Kidney (tissue), 14 donors: ENCODE results near the gene OFD1. TPM values are rescaled to one million over a fixed set of nuclear protein-coding genes. Genes with fewer than 3 reads are reported as not detected.

Experiments used
- DNase-seq, 5 donors: peaks; one replicate each; pipeline ENCODE4 v3.0.0-alpha.2; 2013 to 2020
- FAIRE-seq: peaks from 2 replicates; lab custom pipeline; 2012; peaks lifted over from hg19 to GRCh38; lab: Jason Lieb, UNC
- H3K27ac ChIP-seq, 2 donors: one replicate each; pipeline ENCODE4 v1.7.0; 2013; ENCODE audit warnings: low read depth in 2 of 2, low read length in 2 of 2, inconsistent platforms in 1 of 2
- H3K27me3 ChIP-seq: one replicate; pipeline ENCODE4 v1.7.1; 2013; ENCODE audit warnings: low read length, inconsistent platforms; ENCODE audit not compliant: control insufficient read depth, insufficient read depth
- H3K36me3 ChIP-seq, 3 donors: one replicate each; pipeline versions ENCODE4 v1.7.0 to v1.7.1; 2013; ENCODE audit warnings: low read length in 3 of 3, control low read depth in 1 of 3, inconsistent platforms in 1 of 3; ENCODE audit not compliant: insufficient read depth in 3 of 3, control insufficient read depth in 2 of 3
- H3K4me1 ChIP-seq, 3 donors: one replicate each; pipeline versions ENCODE4 v1.7.0 to v1.7.1; 2013; ENCODE audit warnings: low read length in 3 of 3, inconsistent platforms in 1 of 3, low read depth in 1 of 3; ENCODE audit not compliant: control insufficient read depth in 2 of 3, insufficient read depth in 2 of 3
- H3K4me3 ChIP-seq, 3 donors: one replicate each; pipeline versions ENCODE4 v1.7.0 to v1.8.1; 2013; ENCODE audit warnings: low read length in 3 of 3, control low read depth in 1 of 3, inconsistent platforms in 1 of 3
- H3K9ac ChIP-seq, 3 donors: one replicate each; pipeline versions ENCODE4 v1.7.0 to v1.7.1; 2013; ENCODE audit warnings: low read length in 3 of 3, control low read depth in 1 of 3, inconsistent platforms in 1 of 3
- H3K9me3 ChIP-seq, 3 donors: one replicate each; pipeline versions ENCODE4 v1.7.0 to v1.7.1; 2013; ENCODE audit warnings: low read length in 3 of 3, control low read depth in 1 of 3, inconsistent platforms in 1 of 3; ENCODE audit not compliant: control insufficient read depth in 2 of 3, insufficient read depth in 1 of 3
- intact Hi-C: fragments of 100-400 bp; cut with DNase I; formaldehyde crosslinking; loops from one replicate; pipeline ENCODE4 v1.11.1; 2022
- polyA plus RNA-seq: library from polyadenylated mRNA; stranded (reverse); fragments of 350-450 nt; fragmentation: Illumina TruSeq; extraction: RNeasy Lipid Tissue Mini Kit (QIAGEN cat#74804); gene quantifications from one replicate; pipeline ENCODE4 v1.2.3, GENCODE V29; 2014; ENCODE audit warnings: low read depth, low replicate concordance; ENCODE audit not compliant: insufficient read depth
- total RNA-seq: library from RNA; stranded (reverse); fragmentation: NEBNext Ultra II Directional; extraction: Animal tissue kit (Norgen Biotek cat#: 25700); gene quantifications from one replicate; pipeline ENCODE4 v1.2.1, GENCODE V29; 2021
- TF ChIP-seq, protein P1 (sequence below): IDR thresholded peaks from 3 replicates; pipeline ENCODE4 v1.5.1; 2012; ENCODE audit warnings: mild to moderate bottlenecking, moderate library complexity, borderline replicate concordance; ENCODE audit not compliant: insufficient read depth; ENCODE audit errors: extremely low read depth
- donor health status: control.
- donor health status: control.
- donor health status: control.
- donor health status: control.
- donor health status: control.
- donor health status: DM: yes; HTN: yes; CAD: no.
- donor health status: Normal renal cell carcinoma (clear cell type).

The OFD1 gene
- total and polyA plus RNA-seq, 2 donors from 2014 or later, result 20.6 to 42.0 TPM

- intact Hi-C loops, result no loop called here
- H3K4me1 ChIP-seq, result peaks cover 0 to 9% (median 9%) of the 10 kb centered on the region in 3 donors
- TF ChIP-seq, protein P1, sequence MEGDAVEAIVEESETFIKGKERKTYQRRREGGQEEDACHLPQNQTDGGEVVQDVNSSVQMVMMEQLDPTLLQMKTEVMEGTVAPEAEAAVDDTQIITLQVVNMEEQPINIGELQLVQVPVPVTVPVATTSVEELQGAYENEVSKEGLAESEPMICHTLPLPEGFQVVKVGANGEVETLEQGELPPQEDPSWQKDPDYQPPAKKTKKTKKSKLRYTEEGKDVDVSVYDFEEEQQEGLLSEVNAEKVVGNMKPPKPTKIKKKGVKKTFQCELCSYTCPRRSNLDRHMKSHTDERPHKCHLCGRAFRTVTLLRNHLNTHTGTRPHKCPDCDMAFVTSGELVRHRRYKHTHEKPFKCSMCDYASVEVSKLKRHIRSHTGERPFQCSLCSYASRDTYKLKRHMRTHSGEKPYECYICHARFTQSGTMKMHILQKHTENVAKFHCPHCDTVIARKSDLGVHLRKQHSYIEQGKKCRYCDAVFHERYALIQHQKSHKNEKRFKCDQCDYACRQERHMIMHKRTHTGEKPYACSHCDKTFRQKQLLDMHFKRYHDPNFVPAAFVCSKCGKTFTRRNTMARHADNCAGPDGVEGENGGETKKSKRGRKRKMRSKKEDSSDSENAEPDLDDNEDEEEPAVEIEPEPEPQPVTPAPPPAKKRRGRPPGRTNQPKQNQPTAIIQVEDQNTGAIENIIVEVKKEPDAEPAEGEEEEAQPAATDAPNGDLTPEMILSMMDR, result no peak
- no peak for DNase-seq
- no peak overlapping the region for H3K27ac ChIP-seq
- H3K36me3 ChIP-seq, result no peaks in the 10 kb centered on the region
- FAIRE-seq, result no peak
- peaks cover 13% of the 10 kb centered on the region for H3K27me3 ChIP-seq
- H3K4me3 ChIP-seq, result no peak overlapping the region
- H3K9me3 ChIP-seq, result no peaks in the 10 kb centered on the region
- H3K9ac ChIP-seq, result no peak overlapping the region
These were observed 35.2 kb upstream of the OFD1 start for GRCh38 chrX:13699183-13699826.

DNA sequence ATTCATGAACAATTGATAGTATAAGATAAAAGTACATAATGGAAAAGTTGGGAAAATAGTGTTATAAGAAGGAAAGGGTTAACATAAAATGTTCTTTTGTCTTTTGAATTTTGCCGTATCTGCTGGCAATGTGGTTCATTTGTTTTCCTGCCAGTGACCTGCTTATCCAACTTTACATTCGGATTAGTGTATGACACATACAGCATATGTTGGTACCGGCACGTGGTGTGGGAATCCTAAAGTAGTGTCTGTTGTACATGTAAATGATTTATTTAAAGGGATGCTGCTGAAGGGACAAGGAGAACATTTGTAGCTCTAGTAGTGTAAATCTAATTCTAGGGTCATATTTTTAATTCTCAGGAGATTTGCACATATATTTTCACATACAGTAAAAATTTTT, 34.2 kb upstream of the OFD1 start:
- FAIRE-seq (no peak), DNase-seq (no peak)
- Histone ChIP-seq H3K27me3 (peaks cover 12% of the 10 kb centered on the region), H3K36me3 (no peaks in the 10 kb centered on the region), H3K4me1 (peaks cover 0 to 5% (median 4%) of the 10 kb centered on the region in 3 donors), H3K9ac (no peak overlapping the region), H3K27ac (no peak overlapping the region), H3K9me3 (no peaks in the 10 kb centered on the region), H3K4me3 (no peak overlapping the region)
- TF ChIP-seq, protein P1, result no peak
- intact Hi-C loops, result no loop called here

GRCh38 chrX:13702111-13702789, 32.3 kb upstream of the OFD1 start:
- H3K9me3 ChIP-seq, result no peaks in the 10 kb centered on the region
- no peak for FAIRE-seq
- no peaks in the 10 kb centered on the region for H3K36me3 ChIP-seq
- H3K27ac ChIP-seq, result no peak overlapping the region
- intact Hi-C loops, result no loop called here
- TF ChIP-seq, protein P1, result no peak
- DNase-seq, result no peak
- peaks cover 11% of the 10 kb centered on the region for H3K27me3 ChIP-seq
- no peak overlapping the region for H3K9ac ChIP-seq
- H3K4me3 ChIP-seq, result no peak overlapping the region
- H3K4me1 ChIP-seq, result peaks cover 0 to 5% (median 4%) of the 10 kb centered on the region in 3 donors
